ENCODE measurements around the gene UNKL.

UNKL gene

GRCh38 chr16:1433756-1434155 is 19.3 kb upstream of the UNKL start:
- no peak for TF ChIP-seq MYC (IDR thresholded peaks at IDR 0.05; ENCODE audit: low read depth, low read length)
- DNase-seq (ENCODE audit: low read depth), result no peak
- H3K4me3 ChIP-seq (ENCODE audit: low read depth, low read length), result no peak overlapping the region

- no peak for DNase-seq (ENCODE audit: low read depth)
- no peak overlapping the region for H3K4me3 ChIP-seq (ENCODE audit: low read depth, low read length)
- no peak for TF ChIP-seq CTCF (IDR thresholded peaks at IDR 0.05; ENCODE audit: low read depth, low read length)
- TF ChIP-seq MAX (IDR thresholded peaks at IDR 0.05; ENCODE audit: low read depth, low read length), result no peak
- no peak for TF ChIP-seq POLR2A (IDR thresholded peaks at IDR 0.05; ENCODE audit: extremely low read depth, insufficient read length)
- no peak for TF ChIP-seq MYC (IDR thresholded peaks at IDR 0.05; ENCODE audit: low read depth, low read length)
Observed at GRCh38 chr16:1433263-1433560, 18.7 kb upstream of the UNKL start.

GRCh38 chr16:1432388-1433262 is 18.1 kb upstream of the UNKL start:
- no peak for DNase-seq (ENCODE audit: low read depth)
- no peak for TF ChIP-seq CTCF (IDR thresholded peaks at IDR 0.05; ENCODE audit: low read depth, low read length)
- no peak for TF ChIP-seq MAX (IDR thresholded peaks at IDR 0.05; ENCODE audit: low read depth, low read length)
- no peak for TF ChIP-seq POLR2A (IDR thresholded peaks at IDR 0.05; ENCODE audit: extremely low read depth, insufficient read length)
- no peak for TF ChIP-seq MYC (IDR thresholded peaks at IDR 0.05; ENCODE audit: low read depth, low read length)
- H3K4me3 ChIP-seq (ENCODE audit: low read depth, low read length), result no peak overlapping the region

GRCh38 chr16:1431497-1432270 is 17.2 kb upstream of the UNKL start:
- no peak for DNase-seq (ENCODE audit: low read depth)
- no peak overlapping the region for H3K4me3 ChIP-seq (ENCODE audit: low read depth, low read length)
- TF ChIP-seq MYC (IDR thresholded peaks at IDR 0.05; ENCODE audit: low read depth, low read length) (no peak), CTCF (IDR thresholded peaks at IDR 0.05; ENCODE audit: low read depth, low read length) (no peak), MAX (IDR thresholded peaks at IDR 0.05; ENCODE audit: low read depth, low read length) (no peak), POLR2A (IDR thresholded peaks at IDR 0.05; ENCODE audit: extremely low read depth, insufficient read length) (no peak)

GRCh38 chr16:1430759-1431496 is 16.4 kb upstream of the UNKL start, which contains the start of gene PERCC1:
PERCC1 (plus strand) TSS chr16:1431078; CDS start chr16:1432594, 1,516 bp downstream.
- no peak for DNase-seq (ENCODE audit: low read depth)
- TF ChIP-seq MYC (IDR thresholded peaks at IDR 0.05; ENCODE audit: low read depth, low read length) (no peak), CTCF (IDR thresholded peaks at IDR 0.05; ENCODE audit: low read depth, low read length) (no peak), POLR2A (IDR thresholded peaks at IDR 0.05; ENCODE audit: extremely low read depth, insufficient read length) (no peak), MAX (IDR thresholded peaks at IDR 0.05; ENCODE audit: low read depth, low read length) (no peak)
- H3K4me3 ChIP-seq (ENCODE audit: low read depth, low read length), result no peak within 1 kb of the TSS

Measured in NB4 (cell line).